GM12878 (cell line): ENCODE data around the gene SALL3. TPM values are rescaled to one million over a fixed set of nuclear protein-coding genes. Genes with fewer than 3 reads are reported as not detected.

Source experiments
- ATAC-seq: fragments of 200-7000 bp; cut with Tn5 transposase; 3 replicates; pipeline ENCODE4 v1.9.1; 2020; ENCODE audit warnings: mild to moderate bottlenecking, moderate library complexity
- BruUV-seq: library from RNA; stranded (reverse); fragments of 400-500 nt; replicated peaks from 2 replicates; lab custom pipeline; 2021; lab: Mats Ljungman, UMichigan
- CTCF ChIA-PET: fragments of 300-600 bp; sonication (Branson Sonifier 250); formaldehyde crosslinking; extraction: SDS; loops from one replicate; lab custom pipeline; 2021; ENCODE audit warnings: inconsistent platforms; lab: Yijun Ruan, JAX
- POLR2A ChIA-PET: fragments of 350-600 bp; formaldehyde crosslinking; extraction: SDS; loops from one replicate; lab custom pipeline; 2021; ENCODE audit warnings: inconsistent platforms; lab: Charles Lee
- RAD21 ChIA-PET: fragments of 300-600 bp; sonication (Branson Sonifier 250); formaldehyde crosslinking; loops from one replicate; lab custom pipeline; 2023; ENCODE audit warnings: antibody characterized with exemption; ENCODE audit not compliant: unreplicated experiment; lab: Charles Lee
- SMC1A ChIA-PET: fragments of 300-600 bp; sonication (Branson Sonifier 250); formaldehyde crosslinking; loops from one replicate; lab custom pipeline; 2023; ENCODE audit not compliant: unreplicated experiment, uncharacterized antibody; lab: Charles Lee
- DNase-seq: peaks from one replicate; pipeline ENCODE4 v3.0.0-alpha.2; 2011; ENCODE audit warnings: low read depth, low spot score
- FAIRE-seq: peaks from 3 replicates; lab custom pipeline; 2011; peaks lifted over from hg19 to GRCh38; lab: Jason Lieb, UNC
- H2AFZ ChIP-seq: 2 replicates; pipeline ENCODE4 v1.6.0; 2011; ENCODE audit warnings: low read depth, low read length, control low read depth; ENCODE audit not compliant: control insufficient read depth
- H3K27ac ChIP-seq: 2 replicates; pipeline ENCODE4 v1.5.1; 2011; ENCODE audit warnings: control low read depth; ENCODE audit not compliant: control insufficient read depth, insufficient read depth
- H3K27me3 ChIP-seq, 2 experiments: replicated peaks in 1 of 2; 2 replicates each; pipeline versions ENCODE4 v1.6.0 to v1.6.1; 2011; ENCODE audit warnings: low read length in 1 of 2; ENCODE audit not compliant: control insufficient read depth in 2 of 2, insufficient read depth in 2 of 2
- H3K36me3 ChIP-seq, 2 experiments: 2 replicates each; pipeline ENCODE4 v1.5.1; 2011; ENCODE audit warnings: low read length in 1 of 2; ENCODE audit not compliant: control insufficient read depth in 2 of 2, insufficient read depth in 2 of 2
- H3K4me1 ChIP-seq: 2 replicates; pipeline ENCODE4 v1.6.1; 2011; ENCODE audit warnings: mild to moderate bottlenecking, low read length, moderate library complexity, mixed read lengths; ENCODE audit not compliant: control insufficient read depth, insufficient read depth
- H3K4me2 ChIP-seq: 2 replicates; pipeline ENCODE4 v1.6.0; 2011; ENCODE audit warnings: control low read depth; ENCODE audit not compliant: control insufficient read depth, insufficient read depth
- H3K4me3 ChIP-seq: fragments of 200-600 bp; sonication (generic); 2 replicates; pipeline ENCODE4 v1.5.1; 2016
- H3K79me2 ChIP-seq: 2 replicates; pipeline ENCODE4 v1.6.0; 2011; ENCODE audit warnings: low read length; ENCODE audit not compliant: control insufficient read depth, insufficient read depth
- H3K9ac ChIP-seq: 2 replicates; pipeline ENCODE4 v1.8.0; 2011; ENCODE audit warnings: low read length, control low read depth, mixed read lengths; ENCODE audit not compliant: control insufficient read depth, insufficient read depth
- H3K9me3 ChIP-seq: replicated peaks from 3 replicates; pipeline ENCODE4 v1.5.1; 2011; ENCODE audit warnings: mild to moderate bottlenecking, low read length; ENCODE audit not compliant: control insufficient read depth, insufficient read depth
- H4K20me1 ChIP-seq: 2 replicates; pipeline ENCODE4 v1.6.0; 2011; ENCODE audit not compliant: control insufficient read depth, insufficient read depth
- ATF3 ChIP-seq: IDR thresholded peaks from 2 replicates; pipeline ENCODE4 v1.6.1; 2011; ENCODE audit warnings: low read depth, mild to moderate bottlenecking, low read length, moderate library complexity, borderline replicate concordance; ENCODE audit errors: extremely low read depth
- BCL3 ChIP-seq: IDR thresholded peaks from 2 replicates; pipeline ENCODE4 v1.6.1; 2011; ENCODE audit warnings: borderline replicate concordance, low read depth, mild to moderate bottlenecking, moderate library complexity, low read length; ENCODE audit not compliant: insufficient read depth, poor library complexity, severe bottlenecking
- CBX3 ChIP-seq: fragments of 200-600 bp; sonication (generic); IDR thresholded peaks from 2 replicates; pipeline ENCODE4 v1.6.1; 2016; ENCODE audit warnings: low read depth, borderline replicate concordance
- IRF5 ChIP-seq: fragments of 450-650 bp; IDR thresholded peaks from 2 replicates; pipeline ENCODE4 v1.6.1; 2017; ENCODE audit warnings: borderline replicate concordance
- RAD51 ChIP-seq: fragments of 450-650 bp; IDR thresholded peaks from 2 replicates; pipeline ENCODE4 v1.6.1; 2016; ENCODE audit warnings: moderate library complexity, mild to moderate bottlenecking, inconsistent platforms
- SUPT20H ChIP-seq: IDR thresholded peaks from 2 replicates; pipeline ENCODE4 v1.6.1; 2011; ENCODE audit warnings: low read depth, mild to moderate bottlenecking, low read length, moderate library complexity, borderline replicate concordance; ENCODE audit not compliant: control insufficient read depth
- ZSCAN29 ChIP-seq: fragments of 450-650 bp; IDR thresholded peaks from 2 replicates; pipeline ENCODE4 v1.6.1; 2017; ENCODE audit warnings: mild to moderate bottlenecking, moderate library complexity
- WGBS: methylation state at CpG from one replicate; pipeline ENCODE4 v1.1.6; 2016; ENCODE audit warnings: low lambda C conversion rate; ENCODE audit not compliant: insufficient replicate concordance, insufficient coverage; ENCODE audit errors: missing lambda C conversion rate; 5-methylcytosine and 5-hydroxymethylcytosine counted together
- in situ Hi-C: fragments of 300-500 bp; cut with MboI; formaldehyde crosslinking; loops from 9 replicates; pipeline ENCODE4 v1.14.3; 2018; ENCODE audit warnings: mixed read lengths
- intact Hi-C: fragments of 100-400 bp; cut with micrococcal nuclease; formaldehyde crosslinking; loops from one replicate; pipeline ENCODE4 v1.14.2; 2022; ENCODE audit not compliant: unreplicated experiment
- polyA plus RNA-seq, 11 experiments: library from polyadenylated mRNA; depleted of rRNA in 4 of 11; unstranded in 6 of 11; stranded (reverse) in 5 of 11; fragments of >200 nt; fragmentation: Nextera tagmentation in 4 of 11; fragmentation: Illumina TruSeq in 1 of 11; extraction: Ambion mirVana in 4 of 11; extraction: Trizol in 1 of 11; gene quantifications; 1 replicate in 1 of 11; 2 replicates in 10 of 11; pipeline versions ENCODE4 v1.2.1 to v1.2.3, GENCODE V29; 2011 to 2016; ENCODE audit warnings: inconsistent platforms in 2 of 11, missing spikeins in 2 of 11, low read depth in 1 of 11
- total RNA-seq, 4 experiments: library from RNA; depleted of rRNA in 3 of 4; stranded (reverse); fragments of >200 nt in 3 of 4; fragmentation: Illumina TruSeq in 1 of 4; extraction: Trizol in 1 of 4; gene quantifications; 2 replicates each; pipeline versions ENCODE4 v1.2.1 to v1.2.3, GENCODE V29; 2013 to 2021

SALL3 gene
- total and polyA plus RNA-seq, 10 of the 15 experiments (the other 5 are each of a cell fraction or from before 2014, with no cell fraction given) = 0.01 to 0.10 (median 0.07) TPM; not detected in 7

- TF ChIP-seq IRF5 (no peak), ATF3 (no peak)
Observed at GRCh38 chr18:79026491-79026890, 46.9 kb downstream of the SALL3 start (continued).

GRCh38 chr18:79030680-79031079 lies 51.1 kb downstream of the SALL3 start:
- Histone ChIP-seq H3K27me3 (no peaks in the 10 kb centered on the region), H3K4me2 (no peak overlapping the region), H3K4me1 (no peaks in the 10 kb centered on the region), H2AFZ (no peak overlapping the region), H3K79me2 (no peaks in the 10 kb centered on the region), H3K4me3 (no peak overlapping the region), H3K9ac (no peak overlapping the region), H3K9me3 (no peaks in the 10 kb centered on the region), H3K36me3 (no peaks in the 10 kb centered on the region), H4K20me1 (no peaks in the 10 kb centered on the region), H3K27ac (no peak overlapping the region)
- FAIRE-seq (no peak), DNase-seq (no peak), ATAC-seq (no peak)
- ChIA-PET RAD21 (no interaction called here), POLR2A (no interaction called here), SMC1A (no interaction called here), CTCF (no interaction called here)
- 52% methylated on average over 9 of the region's 9 CpGs for WGBS
- intact Hi-C loops (no loop called here), in situ Hi-C loops (no loop called here)
- BruUV-seq = no TSS peak
- TF ChIP-seq BCL3 = no peak
- TF ChIP-seq CBX3 = no peak
- no peak for TF ChIP-seq ZSCAN29
- no peak for TF ChIP-seq RAD51
- TF ChIP-seq SUPT20H = no peak
- TF ChIP-seq, all 136 proteins: peak for 0
